NCI-H510A treated with DMSO at 0.1 percent for 48 hours (cell line): ENCODE measurements around the gene SCAMP4.

Source experiments
- DNase-seq: peaks from one replicate; lab custom pipeline; 2025; lab: John Stamatoyannopoulos, UW

The SCAMP4 gene

GRCh38 chr19:1957562-1958248 is 52.5 kb downstream of the SCAMP4 start:
- DNase-seq, result no peak

- DNase-seq, result no peak
Observed at GRCh38 chr19:1959928-1960589, 54.9 kb downstream of the SCAMP4 start.

- DNase-seq, result no peak
Observed at GRCh38 chr19:1961000-1961883, 56.0 kb downstream of the SCAMP4 start.

GRCh38 chr19:1962674-1963073 is 57.5 kb downstream of the SCAMP4 start:
- DNase-seq, result no peak

GRCh38 chr19:1967087-1967608 is 61.9 kb downstream of the SCAMP4 start:
- DNase-seq, result no peak

GRCh38 chr19:1968279-1969175 is 63.3 kb downstream of the SCAMP4 start:
- no peak for DNase-seq

GRCh38 chr19:1969176-1970002 is 64.2 kb downstream of the SCAMP4 start:
- DNase-seq, result no peak

GRCh38 chr19:1970003-1970805 is 65.0 kb downstream of the SCAMP4 start:
- DNase-seq, result no peak

GRCh38 chr19:1970806-1971502 is 65.8 kb downstream of the SCAMP4 start:
- no peak for DNase-seq

GRCh38 chr19:1974381-1975161 is 69.4 kb downstream of the SCAMP4 start:
- no peak for DNase-seq

GRCh38 chr19:1975162-1975480 is 69.9 kb downstream of the SCAMP4 start:
- DNase-seq, result no peak
